ENCODE results near the gene RUFY3. TPM values are rescaled to one million over a fixed set of nuclear protein-coding genes. Genes with fewer than 3 reads are reported as not detected.

The RUFY3 gene
- total RNA-seq, 1 donor from 2014 or later: 80.9 TPM

DNA sequence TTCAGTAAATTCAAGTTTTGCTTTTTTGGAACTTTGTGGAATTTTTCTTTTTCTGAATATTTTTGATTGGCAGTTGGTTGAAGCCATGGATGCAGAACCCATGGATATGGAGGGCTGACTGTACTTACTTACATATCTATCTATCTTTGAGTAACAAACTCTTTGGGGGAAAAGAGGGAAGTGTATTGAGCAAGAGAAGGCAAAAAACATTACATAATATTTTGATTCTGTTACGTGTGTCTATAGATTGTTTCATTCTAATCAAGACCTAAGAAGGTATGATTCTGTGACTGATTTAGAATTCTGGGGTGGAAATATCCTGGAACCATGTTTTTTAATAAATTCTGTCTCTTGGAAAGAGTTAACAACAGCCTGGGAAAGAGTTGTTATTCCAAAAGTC, 86.4 kb downstream of the RUFY3 start:
- Mint-ChIP-seq H3K27me3 (ENCODE audit: insufficient read depth, low read depth) (no peaks in the 10 kb centered on the region), H3K36me3 (peaks cover 22% of the 10 kb centered on the region), H3K4me3 (no peak overlapping the region), H3K4me1 (no peaks in the 10 kb centered on the region), H3K9me3 (peaks cover 2% of the 10 kb centered on the region), H3K27ac (no peak overlapping the region)
- no peak overlapping the region for H3K4me2 ChIP-seq
- H3K4me3 ChIP-seq: no peak overlapping the region
- H3K9me3 ChIP-seq (ENCODE audit: low read depth): no peaks in the 10 kb centered on the region
- H4K20me1 ChIP-seq (ENCODE audit: low read depth): no peaks in the 10 kb centered on the region
- no peaks in the 10 kb centered on the region for H3K36me3 ChIP-seq
- H3F3A ChIP-seq (ENCODE audit: low read depth): no peaks in the 10 kb centered on the region
- TF ChIP-seq EZH2phosphoT487 (IDR thresholded peaks at IDR 0.05) (no peak), EZH2 (IDR thresholded peaks at IDR 0.05) (no peak)
- TF ChIP-seq, protein P1, sequence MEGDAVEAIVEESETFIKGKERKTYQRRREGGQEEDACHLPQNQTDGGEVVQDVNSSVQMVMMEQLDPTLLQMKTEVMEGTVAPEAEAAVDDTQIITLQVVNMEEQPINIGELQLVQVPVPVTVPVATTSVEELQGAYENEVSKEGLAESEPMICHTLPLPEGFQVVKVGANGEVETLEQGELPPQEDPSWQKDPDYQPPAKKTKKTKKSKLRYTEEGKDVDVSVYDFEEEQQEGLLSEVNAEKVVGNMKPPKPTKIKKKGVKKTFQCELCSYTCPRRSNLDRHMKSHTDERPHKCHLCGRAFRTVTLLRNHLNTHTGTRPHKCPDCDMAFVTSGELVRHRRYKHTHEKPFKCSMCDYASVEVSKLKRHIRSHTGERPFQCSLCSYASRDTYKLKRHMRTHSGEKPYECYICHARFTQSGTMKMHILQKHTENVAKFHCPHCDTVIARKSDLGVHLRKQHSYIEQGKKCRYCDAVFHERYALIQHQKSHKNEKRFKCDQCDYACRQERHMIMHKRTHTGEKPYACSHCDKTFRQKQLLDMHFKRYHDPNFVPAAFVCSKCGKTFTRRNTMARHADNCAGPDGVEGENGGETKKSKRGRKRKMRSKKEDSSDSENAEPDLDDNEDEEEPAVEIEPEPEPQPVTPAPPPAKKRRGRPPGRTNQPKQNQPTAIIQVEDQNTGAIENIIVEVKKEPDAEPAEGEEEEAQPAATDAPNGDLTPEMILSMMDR (IDR thresholded peaks at IDR 0.05): no peak
- no peaks in the 10 kb centered on the region for H3K27me3 ChIP-seq
- H3K9ac ChIP-seq: no peak overlapping the region
- H3K79me2 ChIP-seq (ENCODE audit: low read depth): no peaks in the 10 kb centered on the region
- H2AFZ ChIP-seq (replicated peaks): no peak overlapping the region
- no peak overlapping the region for H3K27ac ChIP-seq
- no peaks in the 10 kb centered on the region for H3K4me1 ChIP-seq
- no peak for DNase-seq (ENCODE audit: low spot score)

DNA sequence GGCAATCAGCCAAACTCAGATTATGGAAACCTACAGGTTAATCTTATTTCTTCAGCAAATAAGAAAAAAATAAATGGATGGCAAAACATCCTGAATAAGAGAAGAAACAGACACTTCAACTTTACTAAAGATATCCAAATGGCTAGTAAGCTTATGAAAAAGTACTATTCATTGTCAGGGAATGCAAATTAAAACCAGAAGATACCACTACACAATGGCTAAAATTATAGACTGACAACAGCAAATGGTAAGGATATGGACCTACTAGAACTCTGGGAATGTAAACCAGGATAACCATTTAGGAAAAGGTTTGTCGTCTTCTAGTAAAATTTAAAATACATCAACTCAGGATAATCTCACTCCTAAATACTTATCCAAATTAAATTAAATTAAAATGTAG, 93.6 kb downstream of the RUFY3 start:
- Mint-ChIP-seq H3K36me3 (peaks cover 16% of the 10 kb centered on the region), H3K9me3 (no peaks in the 10 kb centered on the region), H3K27me3 (ENCODE audit: insufficient read depth, low read depth) (peaks cover 3% of the 10 kb centered on the region), H3K4me3 (no peak overlapping the region), H3K27ac (no peak overlapping the region), H3K4me1 (peaks cover 4% of the 10 kb centered on the region)
- H3K79me2 ChIP-seq (ENCODE audit: low read depth): no peaks in the 10 kb centered on the region
- H3K4me3 ChIP-seq: no peak overlapping the region
- H3K27me3 ChIP-seq: no peaks in the 10 kb centered on the region
- no peak overlapping the region for H3K4me2 ChIP-seq
- DNase-seq (ENCODE audit: low spot score): no peak
- H3K27ac ChIP-seq: no peak overlapping the region
- TF ChIP-seq, protein P1 (IDR thresholded peaks at IDR 0.05): no peak
- TF ChIP-seq EZH2phosphoT487 (IDR thresholded peaks at IDR 0.05): no peak
- no peak for TF ChIP-seq EZH2 (IDR thresholded peaks at IDR 0.05)
- no peak overlapping the region for H2AFZ ChIP-seq (replicated peaks)
- H3K4me1 ChIP-seq: no peaks in the 10 kb centered on the region
- peaks cover 13% of the 10 kb centered on the region for H3K36me3 ChIP-seq
- no peaks in the 10 kb centered on the region for H4K20me1 ChIP-seq (ENCODE audit: low read depth)
- H3K9ac ChIP-seq: no peak overlapping the region
- H3K9me3 ChIP-seq (ENCODE audit: low read depth): no peaks in the 10 kb centered on the region
- peaks cover 4% of the 10 kb centered on the region for H3F3A ChIP-seq (ENCODE audit: low read depth)

DNA sequence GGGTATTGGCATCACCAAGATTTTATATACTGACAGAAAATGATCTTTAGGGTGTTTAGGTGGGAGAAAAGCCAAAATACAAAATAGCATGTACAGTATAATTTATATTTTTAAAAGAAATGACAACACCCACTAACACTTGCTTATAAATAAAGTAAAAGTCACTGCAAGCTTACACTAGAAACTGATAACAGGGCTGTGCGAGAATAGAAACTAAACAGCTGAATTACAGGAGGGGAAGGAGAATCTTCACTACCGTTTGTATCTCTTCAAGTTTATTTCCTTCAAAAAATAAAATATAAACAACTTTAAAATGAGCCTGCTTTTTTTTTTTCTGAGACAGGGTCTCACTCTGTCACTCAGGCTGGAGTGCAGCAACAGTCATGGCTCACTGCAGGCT, 95.1 kb downstream of the RUFY3 start:
- no peak overlapping the region for H3K27ac ChIP-seq

More for the DNA sequence above, 95.1 kb downstream of the RUFY3 start:
- H3K27ac Mint-ChIP-seq: no peak overlapping the region
- H3K36me3 ChIP-seq: peaks cover 19% of the 10 kb centered on the region
- H3K79me2 ChIP-seq (ENCODE audit: low read depth): no peaks in the 10 kb centered on the region
- H3K9me3 Mint-ChIP-seq: no peaks in the 10 kb centered on the region
- H3K4me1 ChIP-seq: no peaks in the 10 kb centered on the region
- peaks cover 4% of the 10 kb centered on the region for H3F3A ChIP-seq (ENCODE audit: low read depth)
- peaks cover 3% of the 10 kb centered on the region for H4K20me1 ChIP-seq (ENCODE audit: low read depth)
- no peak overlapping the region for H3K4me3 ChIP-seq
- H3K27me3 ChIP-seq: no peaks in the 10 kb centered on the region
- peaks cover 18% of the 10 kb centered on the region for H3K36me3 Mint-ChIP-seq
- H3K4me1 Mint-ChIP-seq: peaks cover 4% of the 10 kb centered on the region
- H3K9me3 ChIP-seq (ENCODE audit: low read depth): no peaks in the 10 kb centered on the region
- DNase-seq (ENCODE audit: low spot score): no peak
- TF ChIP-seq EZH2phosphoT487 (IDR thresholded peaks at IDR 0.05) (no peak), EZH2 (IDR thresholded peaks at IDR 0.05) (no peak)
- TF ChIP-seq, protein P1 (IDR thresholded peaks at IDR 0.05): no peak
- H2AFZ ChIP-seq (replicated peaks): no peak overlapping the region
- H3K9ac ChIP-seq: no peak overlapping the region
- no peak overlapping the region for H3K4me2 ChIP-seq
- no peak overlapping the region for H3K4me3 Mint-ChIP-seq
- H3K27me3 Mint-ChIP-seq (ENCODE audit: insufficient read depth, low read depth): peaks cover 3% of the 10 kb centered on the region
